ENCODE data around the gene RRP7A. TPM values are rescaled to one million over a fixed set of nuclear protein-coding genes. Genes with fewer than 3 reads are reported as not detected.

The RRP7A gene
- total RNA-seq, 2 donors from 2014 or later: 28.6 to 79.4 TPM

- no peaks in the 10 kb centered on the region for H3K9me3 ChIP-seq
- no peak for DNase-seq
- TF ChIP-seq, protein P1, sequence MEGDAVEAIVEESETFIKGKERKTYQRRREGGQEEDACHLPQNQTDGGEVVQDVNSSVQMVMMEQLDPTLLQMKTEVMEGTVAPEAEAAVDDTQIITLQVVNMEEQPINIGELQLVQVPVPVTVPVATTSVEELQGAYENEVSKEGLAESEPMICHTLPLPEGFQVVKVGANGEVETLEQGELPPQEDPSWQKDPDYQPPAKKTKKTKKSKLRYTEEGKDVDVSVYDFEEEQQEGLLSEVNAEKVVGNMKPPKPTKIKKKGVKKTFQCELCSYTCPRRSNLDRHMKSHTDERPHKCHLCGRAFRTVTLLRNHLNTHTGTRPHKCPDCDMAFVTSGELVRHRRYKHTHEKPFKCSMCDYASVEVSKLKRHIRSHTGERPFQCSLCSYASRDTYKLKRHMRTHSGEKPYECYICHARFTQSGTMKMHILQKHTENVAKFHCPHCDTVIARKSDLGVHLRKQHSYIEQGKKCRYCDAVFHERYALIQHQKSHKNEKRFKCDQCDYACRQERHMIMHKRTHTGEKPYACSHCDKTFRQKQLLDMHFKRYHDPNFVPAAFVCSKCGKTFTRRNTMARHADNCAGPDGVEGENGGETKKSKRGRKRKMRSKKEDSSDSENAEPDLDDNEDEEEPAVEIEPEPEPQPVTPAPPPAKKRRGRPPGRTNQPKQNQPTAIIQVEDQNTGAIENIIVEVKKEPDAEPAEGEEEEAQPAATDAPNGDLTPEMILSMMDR (IDR thresholded peaks at IDR 0.05): no peak
- no peaks in the 10 kb centered on the region for H3K4me1 ChIP-seq
- H3K27me3 ChIP-seq: no peaks in the 10 kb centered on the region
- no peak overlapping the region for H3K9ac ChIP-seq (ENCODE audit: low read depth in 2 of 2, low read length in 2 of 2)
- no peak overlapping the region for H3K4me3 ChIP-seq
- no peaks in the 10 kb centered on the region for H3K36me3 ChIP-seq
- intact Hi-C loops (cut with DNase I): no loop called here
- no peak overlapping the region for H3K27ac ChIP-seq
Measured at GRCh38 chr22:42468841-42469240, 50.8 kb downstream of the RRP7A start.

DNA sequence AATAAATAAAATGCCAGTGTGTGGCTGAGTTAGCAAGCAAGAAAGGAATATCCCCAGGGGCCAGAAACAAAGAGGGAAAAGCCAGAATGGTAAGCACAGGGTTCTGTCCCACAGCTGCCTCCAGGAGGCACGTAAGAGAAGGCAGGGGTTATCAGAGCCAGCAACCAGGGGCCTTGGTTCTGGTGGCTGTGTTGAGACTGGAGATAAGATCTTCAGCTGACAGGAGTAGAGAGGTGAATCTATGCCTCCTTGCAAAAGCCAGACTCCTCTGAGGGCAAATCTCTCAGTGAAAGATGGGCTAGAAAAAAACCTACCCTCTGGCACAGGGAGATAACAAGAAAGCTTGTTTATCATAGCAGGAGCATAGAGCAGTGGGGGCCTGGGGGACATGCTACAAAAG, 57.6 kb downstream of the RRP7A start:
- Histone ChIP-seq H3K27me3 (peaks cover 5% of the 10 kb centered on the region), H3K9ac (ENCODE audit: low read depth in 2 of 2, low read length in 2 of 2) (no peak overlapping the region), H3K36me3 (no peaks in the 10 kb centered on the region), H3K9me3 (no peaks in the 10 kb centered on the region), H3K4me1 (no peaks in the 10 kb centered on the region), H3K27ac (no peak overlapping the region), H3K4me3 (no peak overlapping the region)
- intact Hi-C loops (cut with DNase I): no loop called here
- TF ChIP-seq, protein P1 (IDR thresholded peaks at IDR 0.05): no peak
- no peak for DNase-seq

GRCh38 chr22:42461511-42461910, 58.1 kb downstream of the RRP7A start:
- Histone ChIP-seq H3K9ac (ENCODE audit: low read depth in 2 of 2, low read length in 2 of 2) (no peak overlapping the region), H3K36me3 (no peaks in the 10 kb centered on the region), H3K4me1 (no peaks in the 10 kb centered on the region), H3K4me3 (no peak overlapping the region), H3K9me3 (no peaks in the 10 kb centered on the region), H3K27ac (no peak overlapping the region), H3K27me3 (peaks cover 5% of the 10 kb centered on the region)
- intact Hi-C loops (cut with DNase I): no loop called here
- no peak for DNase-seq
- TF ChIP-seq, protein P1 (IDR thresholded peaks at IDR 0.05): no peak

Other genes with a start within 250 kb of the RRP7A start
- 10 to 100 TPM; 52.9 to 62.0 TPM for gene TCF20, start 249.1 kb downstream of the RRP7A start, total RNA-seq
- gene NFAM1, start 87.4 kb downstream of the RRP7A start, total RNA-seq: 1 to 10 TPM in 1 of 2 donors, under 1 TPM in 1; 0.64 to 2.1 TPM
- gene SERHL2, start 34.2 kb upstream of the RRP7A start, total RNA-seq: 1 to 10 TPM; 1.1 to 1.7 TPM
- 10 to 100 TPM; 55.0 to 68.2 TPM for gene POLDIP3, start 95.1 kb upstream of the RRP7A start, total RNA-seq
- gene ATP5MGL, start 120.8 kb upstream of the RRP7A start, total RNA-seq: under 1 TPM in 1 of 2 donors, not detected in 1; 0.44 TPM
- 100 to 1,000 TPM; 105 to 133 TPM for gene CYB5R3, start 129.6 kb upstream of the RRP7A start, total RNA-seq
- gene A4GALT, start 201.1 kb upstream of the RRP7A start, total RNA-seq: 1 to 10 TPM; 2.7 to 8.7 TPM

All from colonic mucosa (tissue), 4 donors.